Astrocyte (in vitro differentiated cells and primary cell): ENCODE measurements around the gene SHLD2. TPM values are rescaled to one million over a fixed set of nuclear protein-coding genes. Genes with fewer than 3 reads are reported as not detected.
"Not testable (repeated sequence)": the region's sequence is repeated elsewhere in the genome, so short reads cannot be mapped to it uniquely, and the experiment has no call there.

Experiments used
- DNase-seq: peaks from one replicate; pipeline ENCODE4 v3.0.0-alpha.2; 2010; ENCODE audit warnings: low read depth
- FAIRE-seq: peaks from 2 replicates; lab custom pipeline; 2011; peaks lifted over from hg19 to GRCh38; lab: Jason Lieb, UNC
- H2AFZ ChIP-seq: 2 replicates; pipeline ENCODE4 v1.6.0; 2012; ENCODE audit warnings: low read depth, low read length, inconsistent platforms
- H3K27ac ChIP-seq: 2 replicates; pipeline ENCODE4 v1.5.1; 2011; ENCODE audit warnings: low read depth, low read length, inconsistent platforms
- H3K27me3 ChIP-seq: 2 replicates; pipeline ENCODE4 v1.6.0; 2011; ENCODE audit warnings: low read length, inconsistent platforms; ENCODE audit not compliant: insufficient read depth
- H3K36me3 ChIP-seq: 2 replicates; pipeline ENCODE4 v1.5.1; 2011; ENCODE audit warnings: low read length, inconsistent platforms; ENCODE audit not compliant: insufficient read depth
- H3K4me1 ChIP-seq: 2 replicates; pipeline ENCODE4 v1.5.1; 2011; ENCODE audit warnings: low read length, inconsistent platforms; ENCODE audit not compliant: insufficient read depth
- H3K4me2 ChIP-seq: 2 replicates; pipeline ENCODE4 v1.6.0; 2012; ENCODE audit warnings: low read length, inconsistent platforms
- H3K4me3 ChIP-seq: 2 replicates; pipeline ENCODE4 v1.5.1; 2011; ENCODE audit warnings: low read depth, mild to moderate bottlenecking, low read length, inconsistent platforms; ENCODE audit not compliant: insufficient read depth
- H3K79me2 ChIP-seq: 2 replicates; pipeline ENCODE4 v1.6.0; 2012; ENCODE audit warnings: mild to moderate bottlenecking, low read length, inconsistent platforms; ENCODE audit not compliant: insufficient read depth
- H3K9ac ChIP-seq: 2 replicates; pipeline ENCODE4 v1.6.0; 2012; ENCODE audit warnings: mild to moderate bottlenecking, low read length, inconsistent platforms
- H3K9me3 ChIP-seq: 2 replicates; pipeline ENCODE4 v1.5.1; 2012; ENCODE audit warnings: low read depth, mild to moderate bottlenecking, low read length, inconsistent platforms; ENCODE audit not compliant: insufficient read depth
- H4K20me1 ChIP-seq: 2 replicates; pipeline ENCODE4 v1.6.0; 2012; ENCODE audit warnings: low read length, inconsistent platforms; ENCODE audit not compliant: insufficient read depth
- H3K27ac Mint-ChIP-seq: one replicate; pipeline ENCODE4 v1.8.0; 2021; ENCODE audit warnings: mild to moderate bottlenecking, mixed read lengths; ENCODE audit not compliant: unreplicated experiment
- H3K27me3 Mint-ChIP-seq: one replicate; pipeline ENCODE4 v1.8.0; 2021; ENCODE audit warnings: low read depth, mixed read lengths; ENCODE audit not compliant: unreplicated experiment
- H3K36me3 Mint-ChIP-seq: one replicate; pipeline ENCODE4 v1.8.0; 2021; ENCODE audit warnings: low read depth, mixed read lengths; ENCODE audit not compliant: unreplicated experiment
- H3K4me1 Mint-ChIP-seq: one replicate; pipeline ENCODE4 v1.8.0; 2021; ENCODE audit warnings: low read depth, mixed read lengths; ENCODE audit not compliant: unreplicated experiment
- H3K4me3 Mint-ChIP-seq: one replicate; pipeline ENCODE4 v1.8.0; 2021; ENCODE audit warnings: mild to moderate bottlenecking, moderate library complexity, mixed read lengths; ENCODE audit not compliant: unreplicated experiment
- H3K9me3 Mint-ChIP-seq: one replicate; pipeline ENCODE4 v1.8.0; 2021; ENCODE audit warnings: mild to moderate bottlenecking, mixed read lengths; ENCODE audit not compliant: unreplicated experiment
- total RNA-seq: library from RNA; stranded (reverse); gene quantifications from 2 replicates; pipeline ENCODE4 v1.2.1, GENCODE V29; 2021

Gene SHLD2
- total RNA-seq, 1 donor from 2014 or later, result 23.2 TPM

DNA sequence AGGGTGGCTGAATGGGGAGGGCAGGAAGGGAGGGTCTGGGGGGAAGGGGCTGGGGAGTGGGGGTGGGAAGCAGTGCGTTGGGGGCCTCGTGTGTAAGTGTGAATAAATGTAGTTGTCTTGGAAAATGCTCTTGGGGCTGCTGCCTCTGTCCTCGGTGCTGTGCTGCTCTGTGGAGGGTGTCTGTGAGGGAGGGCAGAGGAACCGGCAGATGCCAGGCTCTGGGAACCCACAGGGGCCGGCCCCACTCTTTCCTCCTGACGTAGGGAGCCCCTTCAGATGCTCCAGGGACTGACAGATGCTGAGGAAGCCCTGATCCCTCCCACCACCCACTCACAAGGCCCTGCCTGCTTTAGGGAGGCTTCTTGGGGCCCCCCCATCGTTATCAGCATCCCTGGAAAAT is 139.8 kb downstream of the SHLD2 start:
- not testable (repeated sequence) for H3K27ac ChIP-seq, H3K36me3 Mint-ChIP-seq, H3K4me1 ChIP-seq, H3K79me2 ChIP-seq, H3K4me1 Mint-ChIP-seq, H3K27ac Mint-ChIP-seq, FAIRE-seq, H3K9me3 ChIP-seq, H3K27me3 ChIP-seq, DNase-seq, H3K9me3 Mint-ChIP-seq, H3K9ac ChIP-seq, H3K4me3 Mint-ChIP-seq, H3K36me3 ChIP-seq, H3K4me2 ChIP-seq, H2AFZ ChIP-seq, H4K20me1 ChIP-seq, H3K4me3 ChIP-seq, H3K27me3 Mint-ChIP-seq

DNA sequence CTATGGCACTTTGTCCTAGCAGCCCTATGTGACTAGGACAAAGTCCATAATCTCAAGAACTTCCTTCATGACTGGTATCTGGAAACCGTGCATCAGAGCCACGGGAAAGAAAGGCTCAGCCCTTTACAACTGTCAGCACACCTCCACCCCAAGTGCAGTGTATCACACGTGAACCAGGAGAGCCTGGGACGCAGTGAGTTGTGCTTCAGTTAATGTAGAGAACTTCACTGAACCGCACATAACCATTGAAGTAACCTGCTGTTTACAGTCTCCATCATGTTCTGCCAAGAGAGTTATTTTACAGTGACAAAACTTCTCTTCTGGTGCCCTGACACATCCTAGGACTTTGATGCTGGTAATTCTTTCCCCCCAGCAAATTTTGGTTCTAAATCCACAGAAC is 142.2 kb downstream of the SHLD2 start:
- not testable (repeated sequence) for H3K4me1 ChIP-seq, FAIRE-seq, H3K4me3 Mint-ChIP-seq, H3K27ac ChIP-seq, H3K9me3 ChIP-seq, H3K36me3 ChIP-seq, H3K4me1 Mint-ChIP-seq, H3K27ac Mint-ChIP-seq, H3K9me3 Mint-ChIP-seq, DNase-seq, H3K79me2 ChIP-seq, H3K4me2 ChIP-seq, H3K4me3 ChIP-seq, H3K36me3 Mint-ChIP-seq, H4K20me1 ChIP-seq, H3K27me3 Mint-ChIP-seq, H2AFZ ChIP-seq, H3K9ac ChIP-seq, H3K27me3 ChIP-seq

DNA sequence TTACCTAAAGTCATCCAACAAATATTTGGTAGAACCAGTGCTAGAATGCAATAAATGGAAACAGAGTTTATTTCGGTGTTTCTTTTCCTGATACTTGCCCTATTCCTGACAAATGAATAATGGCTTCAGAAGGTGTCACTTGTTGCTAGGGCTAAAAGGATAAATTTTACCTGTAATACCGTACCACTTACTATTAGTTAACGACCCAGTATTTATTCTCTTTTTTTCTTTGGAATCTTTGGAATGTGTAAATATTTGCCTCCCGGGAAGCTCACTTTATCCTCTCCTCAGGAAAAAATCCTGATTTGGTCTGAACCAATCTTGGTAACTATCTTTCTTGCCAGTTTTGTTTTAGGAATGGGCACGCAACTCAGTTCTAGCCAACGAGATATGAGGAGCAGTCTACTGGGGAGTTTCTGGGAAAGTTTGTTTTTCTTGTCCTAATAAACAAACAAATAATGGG is 144.4 kb downstream of the SHLD2 start:
- not testable (repeated sequence) for H4K20me1 ChIP-seq, H3K36me3 ChIP-seq, H3K4me1 ChIP-seq, DNase-seq, H3K4me1 Mint-ChIP-seq, FAIRE-seq, H3K79me2 ChIP-seq, H3K4me3 ChIP-seq, H3K4me2 ChIP-seq, H3K9me3 Mint-ChIP-seq, H3K27me3 ChIP-seq, H3K9me3 ChIP-seq, H3K27ac Mint-ChIP-seq, H3K4me3 Mint-ChIP-seq, H3K27me3 Mint-ChIP-seq, H2AFZ ChIP-seq, H3K9ac ChIP-seq, H3K36me3 Mint-ChIP-seq, H3K27ac ChIP-seq

Other genes with a start within 250 kb of the SHLD2 start
- 0.27 and 0.46 TPM in 2 replicates for gene MMRN2, start 137.6 kb upstream of the SHLD2 start, total RNA-seq
- gene SNCG, start 136.6 kb upstream of the SHLD2 start, total RNA-seq, result 3.0 TPM in 2 replicates
- not detected in 2 replicates for gene ADIRF, start 126.7 kb upstream of the SHLD2 start, total RNA-seq
- gene FAM25A, start 74.9 kb upstream of the SHLD2 start, total RNA-seq, result not detected in 2 replicates
- 93.1 and 96.6 TPM in 2 replicates for gene GLUD1, start 363 bp upstream of the SHLD2 start, total RNA-seq
- 0.79 and 1.2 TPM in 2 replicates for gene NUTM2A, start 130.2 kb downstream of the SHLD2 start, total RNA-seq